Hematopoietic multipotent progenitor cell treated with erythropoietin and hydrocortisone succinate and interleukin-3 and kit ligand, for 8 days (in vitro differentiated cells): ENCODE measurements around the gene HDC.

Experiments used
- DNase-seq: peaks from one replicate; pipeline ENCODE4 v3.0.0-alpha.2; 2015

The HDC gene

DNA sequence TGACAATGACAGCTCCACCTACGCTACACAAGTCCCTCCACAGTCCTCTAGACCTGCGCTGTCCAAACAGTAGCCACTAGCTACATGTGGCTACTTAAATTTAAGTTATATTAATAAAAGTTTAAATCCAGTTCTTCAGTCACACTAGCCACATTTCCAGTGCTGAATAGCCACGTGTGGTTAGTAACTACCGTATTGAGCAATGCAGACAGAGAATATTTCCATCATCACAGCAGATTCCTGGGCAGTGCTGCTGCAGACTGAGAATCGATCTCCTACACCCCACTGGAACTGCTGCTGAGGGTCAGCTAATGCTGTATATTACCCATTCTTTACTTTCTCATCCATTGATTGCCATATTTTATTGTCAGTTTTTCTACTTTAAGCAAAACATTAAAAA is 40.9 kb downstream of the HDC start:
- DNase-seq: no peak

- DNase-seq: no peak
Measured at GRCh38 chr15:50222181-50222580, 43.3 kb downstream of the HDC start.

DNA sequence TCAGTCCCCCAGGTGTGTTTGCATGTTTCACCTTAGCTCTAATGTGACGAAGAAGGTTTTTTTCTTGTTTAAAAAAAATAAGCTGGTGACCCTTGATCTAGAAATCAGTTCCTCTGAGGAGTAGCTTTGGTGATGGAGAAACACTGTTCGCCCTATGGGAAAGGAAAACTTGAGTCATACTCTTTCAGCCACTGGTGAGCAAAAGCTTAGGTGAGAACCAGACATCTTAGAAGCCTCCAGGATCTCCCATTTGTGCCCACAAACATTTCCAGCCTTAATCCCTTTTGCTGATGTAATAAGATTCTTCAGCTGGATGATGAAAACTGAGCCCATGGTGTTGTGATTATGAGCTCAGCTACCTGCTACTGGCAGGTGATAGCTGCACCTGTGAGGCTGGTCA is 45.7 kb downstream of the HDC start:
- no peak for DNase-seq

GRCh38 chr15:50218691-50219090 is 46.8 kb downstream of the HDC start:
- no peak for DNase-seq

GRCh38 chr15:50218291-50218690 is 47.2 kb downstream of the HDC start:
- DNase-seq: no peak

GRCh38 chr15:50210462-50211157 is 54.9 kb downstream of the HDC start:
- no peak for DNase-seq

DNA sequence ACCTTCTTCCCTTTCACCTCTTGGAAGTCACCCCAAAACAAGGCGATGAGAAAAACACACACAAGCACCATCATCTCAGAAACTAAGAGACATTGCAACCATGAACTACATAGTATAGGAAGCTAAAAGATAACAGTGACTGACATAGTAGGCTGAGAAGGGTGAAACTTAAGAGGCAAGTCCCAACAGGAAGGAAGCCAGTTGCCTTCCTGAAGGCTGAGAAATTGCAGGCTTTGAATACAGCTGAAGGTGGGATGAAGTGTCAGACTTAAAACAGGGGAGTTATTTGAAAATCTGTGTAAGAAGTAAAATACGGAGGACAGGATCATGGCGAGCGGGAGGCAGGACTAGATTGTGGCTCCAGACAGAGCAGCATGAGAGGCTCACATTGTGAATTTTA is 55.7 kb downstream of the HDC start:
- no peak for DNase-seq

GRCh38 chr15:50206020-50206419 is 59.5 kb downstream of the HDC start:
- DNase-seq: no peak

GRCh38 chr15:50202003-50202402 is 63.5 kb downstream of the HDC start:
- DNase-seq: no peak

DNA sequence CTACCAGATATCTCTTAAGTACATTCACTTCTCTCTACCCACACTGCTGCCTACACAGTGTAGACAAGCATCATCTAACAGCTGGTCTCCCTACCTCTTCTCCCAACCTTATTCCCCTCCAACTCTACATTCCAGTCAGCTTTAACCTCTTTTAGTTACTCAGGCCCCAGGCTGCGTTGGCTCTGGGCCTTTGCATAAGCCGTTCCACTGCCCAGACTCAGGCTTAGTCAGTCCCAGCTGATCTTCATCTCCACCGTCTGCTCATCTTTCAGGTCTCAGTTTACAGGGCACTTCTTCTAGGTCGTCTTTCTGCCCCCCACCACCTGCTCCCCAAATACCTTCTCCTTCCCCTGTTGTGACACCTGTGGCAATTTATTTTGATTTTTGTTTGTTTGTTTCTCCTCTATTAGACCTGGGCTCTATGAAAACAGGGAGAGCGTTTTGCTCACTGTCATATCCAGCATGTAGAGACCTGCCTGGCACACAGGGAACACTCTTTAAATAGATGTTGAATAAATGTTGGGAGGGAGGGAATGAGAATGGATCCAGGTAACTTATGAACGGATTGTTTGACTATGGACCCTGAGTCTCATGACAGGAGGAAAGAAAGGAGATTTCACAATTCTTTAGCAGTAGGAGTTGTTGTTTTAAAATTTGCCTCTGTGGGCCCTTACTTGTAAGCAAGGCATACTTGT is 72.5 kb downstream of the HDC start:
- no peak for DNase-seq

DNA sequence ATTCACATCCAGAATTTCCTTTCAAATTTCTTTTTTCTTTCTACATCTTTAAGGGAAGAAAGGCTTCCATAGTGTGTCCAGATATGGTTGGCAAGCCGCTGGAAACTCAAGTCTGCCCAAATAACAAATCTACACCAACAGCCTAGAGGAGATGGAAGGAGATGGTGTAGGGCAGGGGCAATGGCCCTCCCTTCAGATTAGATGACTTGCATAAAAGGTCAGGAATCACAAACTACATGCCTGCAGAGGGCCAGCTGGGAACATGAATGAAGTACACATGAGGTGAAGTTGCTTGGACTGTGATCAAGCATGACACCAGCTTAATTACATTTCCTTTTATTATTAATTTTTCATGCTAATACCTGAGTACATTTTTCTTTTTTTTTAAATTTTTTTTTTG is 73.4 kb downstream of the HDC start:
- DNase-seq: no peak
